NOMO-1 treated with DMSO at 0.1 percent for 48 hours (cell line): ENCODE results near the gene ZBTB40.

Experiments used
- DNase-seq: peaks from one replicate; lab custom pipeline; 2025; ENCODE audit not compliant: unreplicated experiment; lab: John Stamatoyannopoulos, UW

ZBTB40 gene

GRCh38 chr1:22500058-22500457 lies 48.4 kb downstream of the ZBTB40 start:
- no peak for DNase-seq

GRCh38 chr1:22500471-22500870 lies 48.8 kb downstream of the ZBTB40 start:
- no peak for DNase-seq

- no peak for DNase-seq
Observed at GRCh38 chr1:22502202-22502601, 50.6 kb downstream of the ZBTB40 start.

GRCh38 chr1:22503721-22504410 lies 52.2 kb downstream of the ZBTB40 start:
- DNase-seq, result no peak

GRCh38 chr1:22506130-22506692 lies 54.6 kb downstream of the ZBTB40 start:
- DNase-seq, result no peak

GRCh38 chr1:22507587-22507986 lies 55.9 kb downstream of the ZBTB40 start:
- no peak for DNase-seq

- no peak for DNase-seq
Observed at GRCh38 chr1:22508329-22508728, 56.7 kb downstream of the ZBTB40 start.

GRCh38 chr1:22508991-22509390 lies 57.3 kb downstream of the ZBTB40 start:
- no peak for DNase-seq

- DNase-seq, result no peak
Observed at GRCh38 chr1:22509815-22510214, 58.2 kb downstream of the ZBTB40 start.

GRCh38 chr1:22512873-22513272 lies 61.2 kb downstream of the ZBTB40 start:
- no peak for DNase-seq

GRCh38 chr1:22516906-22517571 lies 65.4 kb downstream of the ZBTB40 start:
- no peak for DNase-seq

GRCh38 chr1:22517956-22518355 lies 66.3 kb downstream of the ZBTB40 start:
- no peak for DNase-seq

- no peak for DNase-seq
Observed at GRCh38 chr1:22518379-22518778, 66.7 kb downstream of the ZBTB40 start.

GRCh38 chr1:22520871-22521270 lies 69.2 kb downstream of the ZBTB40 start:
- DNase-seq, result no peak

GRCh38 chr1:22521692-22522091 lies 70.0 kb downstream of the ZBTB40 start:
- no peak for DNase-seq

DNA sequence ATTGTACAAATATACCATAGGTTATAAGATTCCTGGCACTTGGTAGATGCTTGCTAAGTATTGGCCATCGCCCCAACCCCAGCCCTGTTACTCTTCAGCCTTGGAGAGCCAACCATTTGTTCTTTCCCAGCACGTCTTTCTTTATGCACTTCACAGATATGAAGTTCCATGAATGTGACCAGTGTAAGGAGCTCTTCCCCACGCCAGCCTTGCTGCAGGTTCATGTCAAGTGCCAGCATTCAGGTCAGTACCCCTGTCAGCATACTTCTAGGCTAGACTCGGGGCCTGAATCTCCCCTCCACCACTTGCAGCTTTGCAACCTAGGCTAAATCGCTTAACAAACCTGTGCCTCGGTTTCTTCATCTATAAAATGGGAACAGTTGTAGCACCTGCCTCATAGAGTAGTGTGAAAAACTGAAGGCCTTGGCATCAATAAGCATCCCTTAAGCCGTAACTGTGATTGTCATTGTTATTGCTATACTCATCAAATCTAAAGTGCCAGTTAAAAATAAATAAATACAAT lies 70.6 kb downstream of the ZBTB40 start:
- no peak for DNase-seq

GRCh38 chr1:22524481-22524880 lies 72.8 kb downstream of the ZBTB40 start:
- no peak for DNase-seq

GRCh38 chr1:22525211-22525610 lies 73.6 kb downstream of the ZBTB40 start:
- DNase-seq, result no peak

DNA sequence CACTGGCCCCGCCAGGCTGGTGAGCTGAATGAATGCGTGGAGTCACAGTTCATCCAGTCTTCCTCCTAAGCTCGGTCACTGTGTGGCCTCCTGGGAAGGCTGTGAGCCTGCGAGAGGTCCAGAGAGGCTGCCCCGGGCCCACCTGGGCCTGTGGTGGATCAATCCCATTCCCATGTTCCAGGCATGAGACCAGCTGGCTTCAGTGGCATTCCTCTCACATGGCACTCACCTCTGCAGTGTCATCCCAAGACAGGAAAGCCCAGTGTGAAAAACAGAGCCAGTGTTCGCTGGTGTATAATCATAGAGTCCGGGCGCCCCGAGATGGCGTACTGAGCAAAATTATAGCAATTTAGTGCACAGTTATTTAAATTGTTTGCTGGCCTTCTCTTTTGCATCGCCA lies 74.0 kb downstream of the ZBTB40 start:
- DNase-seq, result no peak

DNA sequence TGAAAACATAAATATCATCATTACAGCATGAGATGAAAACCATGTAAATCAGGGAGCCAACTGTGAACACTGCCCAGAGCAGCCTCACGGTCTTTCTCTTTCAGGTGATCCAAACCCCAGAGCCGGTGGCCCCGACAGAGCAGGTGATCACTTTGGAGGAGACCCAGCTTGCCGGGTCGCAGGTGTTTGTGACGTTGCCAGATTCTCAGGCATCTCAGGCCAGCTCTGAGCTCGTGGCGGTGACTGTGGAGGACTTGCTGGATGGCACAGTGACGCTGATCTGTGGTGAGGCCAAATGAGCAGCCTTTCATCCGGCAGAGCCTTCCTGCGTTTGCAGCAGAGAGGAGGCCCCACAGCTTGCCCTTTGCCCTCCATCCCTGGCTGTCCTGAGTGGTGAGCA lies 74.4 kb downstream of the ZBTB40 start:
- DNase-seq, result no peak

- DNase-seq, result no peak
Observed at GRCh38 chr1:22526677-22527076, 75.0 kb downstream of the ZBTB40 start.

GRCh38 chr1:22527122-22527521 lies 75.5 kb downstream of the ZBTB40 start:
- DNase-seq, result no peak
